Stomach (tissue), 4 donors: ENCODE results near the gene DYNC1LI1.

Experiments
- CTCF ChIP-seq, 7 experiments: fragments of 450-650 bp in 4 of 7; fragments of 200-600 bp in 3 of 7; sonication (generic) in 3 of 7; IDR thresholded peaks; one replicate each; pipeline ENCODE4 v1.5.1; 2016 to 2019; ENCODE audit warnings: antibody characterized with exemption in 7 of 7, control low read depth in 2 of 7, mild to moderate bottlenecking in 1 of 7
- EP300 ChIP-seq: sonication (generic); formaldehyde crosslinking; IDR thresholded peaks from one replicate; pipeline ENCODE4 v1.6.1; 2017; ENCODE audit warnings: antibody characterized with exemption
- POLR2A ChIP-seq, 4 donors: fragments of 450-650 bp; IDR thresholded peaks; one replicate each; pipeline ENCODE4 v1.6.1; 2016; ENCODE audit warnings: antibody characterized with exemption in 4 of 4, control low read depth in 2 of 4, mild to moderate bottlenecking in 1 of 4, moderate library complexity in 1 of 4
- POLR2AphosphoS5 ChIP-seq, 3 donors: sonication (generic); formaldehyde crosslinking; IDR thresholded peaks; one replicate each; pipeline ENCODE4 v1.6.1; 2016; ENCODE audit warnings: antibody characterized with exemption in 3 of 3

GRCh38 chr3:32483772-32484171, 86.9 kb downstream of the DYNC1LI1 start:
- TF ChIP-seq CTCF (IDR thresholded peaks at IDR 0.05) (no peak), EP300 (no peak), POLR2AphosphoS5 (IDR thresholded peaks at IDR 0.05) (no peak), POLR2A (IDR thresholded peaks at IDR 0.05) (no peak)
